Stimulated activated CD8-positive, alpha-beta memory T cell treated with anti-CD3 and anti-CD28 coated beads, Interleukin-7, amount 100 ng/mL, for 48 hours (primary cell): Measurements from ENCODE around the gene FMNL2.

Experiments
- DNase-seq, 2 donors: peaks; one replicate each; pipeline ENCODE4 v3.0.0-alpha.2; 2020; ENCODE audit warnings: low read depth in 1 of 2; ENCODE audit errors: extremely low read depth in 1 of 2

FMNL2 gene

DNA sequence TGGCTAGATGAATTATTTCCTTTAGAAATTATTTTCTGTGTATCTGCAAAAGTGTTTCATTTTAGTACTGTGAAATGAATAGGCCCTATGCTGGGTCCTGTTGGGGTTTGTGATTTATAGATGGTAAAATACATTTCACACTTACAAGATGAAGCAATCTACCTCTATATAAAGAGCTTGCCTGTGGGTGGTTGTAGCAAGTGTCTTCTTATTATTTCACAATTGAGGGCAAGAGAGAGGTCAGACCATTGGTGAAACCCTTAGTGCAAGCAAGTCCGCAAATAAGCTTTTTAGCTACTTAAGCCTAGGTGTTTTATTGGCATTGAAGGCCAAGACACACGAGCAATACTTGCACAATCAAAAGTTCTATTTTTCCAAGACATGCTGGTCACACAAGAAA lies 153.1 kb downstream of the FMNL2 start:
- no peak for DNase-seq

DNA sequence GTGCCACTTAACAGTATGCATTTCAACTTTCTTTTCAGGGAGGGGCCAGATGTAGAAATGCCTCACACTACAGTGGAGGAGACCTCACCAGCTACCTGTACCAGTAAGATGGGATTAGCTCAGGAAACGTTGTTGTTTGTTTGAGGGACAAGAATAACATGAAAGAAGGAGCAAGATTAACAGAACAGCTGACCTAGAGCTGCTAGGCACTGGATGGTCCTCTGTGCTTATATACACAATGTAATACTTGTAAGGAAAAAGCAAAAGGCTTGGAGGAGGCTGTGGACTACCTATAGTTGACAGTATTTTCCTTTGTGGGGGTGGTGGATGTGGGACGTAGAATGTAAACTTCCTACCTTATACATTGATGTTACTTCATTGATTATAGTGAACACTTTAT lies 154.4 kb downstream of the FMNL2 start:
- DNase-seq: no peak

DNA sequence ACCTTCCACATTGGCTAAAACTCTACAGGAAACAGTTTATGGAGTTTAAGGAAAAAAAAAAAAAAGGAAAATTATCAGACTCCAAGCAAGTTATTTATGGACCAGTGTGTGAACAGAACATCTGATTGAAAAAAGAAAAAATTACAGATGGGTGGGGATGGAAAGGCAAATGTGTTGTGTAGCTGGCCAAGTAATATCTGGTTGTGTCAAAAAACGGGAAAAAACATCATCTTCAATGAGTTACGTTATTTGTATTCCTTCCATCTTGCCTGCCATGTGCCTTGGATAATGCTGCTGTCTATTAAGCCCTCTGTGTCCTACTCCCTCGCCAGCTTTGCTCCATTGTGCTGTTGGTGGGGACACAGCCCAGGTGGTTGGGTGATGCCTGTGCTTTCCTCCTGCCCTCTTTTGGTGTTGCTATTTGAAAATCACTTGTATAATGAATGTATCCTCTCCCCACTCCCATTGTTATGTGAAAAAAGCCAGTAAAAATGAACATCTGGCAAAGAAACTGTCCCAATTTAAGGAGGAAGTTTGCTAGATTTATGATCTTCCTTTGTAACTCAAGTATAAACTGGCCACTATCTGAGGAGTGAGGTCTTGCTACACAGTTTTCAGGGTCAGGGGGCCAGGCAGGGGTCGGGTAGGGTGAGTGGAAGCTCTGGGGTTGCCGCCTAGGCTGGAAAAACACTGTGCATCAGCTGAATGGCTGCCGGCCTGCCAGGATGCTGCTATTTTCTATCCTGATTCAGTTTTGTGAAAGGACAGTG lies 155.9 kb downstream of the FMNL2 start:
- DNase-seq: no peak

DNA sequence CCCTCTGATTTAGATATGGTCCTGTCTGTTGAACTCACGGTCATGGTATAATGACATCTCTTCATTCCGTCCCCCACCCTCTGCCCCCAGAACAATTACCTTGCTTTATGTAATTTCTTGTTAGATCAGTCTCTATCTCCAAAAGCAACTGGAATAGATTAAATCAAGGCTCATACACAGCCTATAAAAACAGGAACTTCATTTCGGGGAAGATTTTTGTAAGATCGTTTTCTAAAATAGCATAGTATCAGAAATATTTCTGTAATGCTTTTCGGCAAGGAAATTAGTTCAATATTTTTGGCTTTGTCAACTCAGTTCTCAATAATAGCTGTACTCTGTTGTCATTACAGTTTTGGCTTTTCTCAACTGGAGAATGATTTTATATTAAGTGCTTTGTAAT lies 157.2 kb downstream of the FMNL2 start:
- DNase-seq: no peak

DNA sequence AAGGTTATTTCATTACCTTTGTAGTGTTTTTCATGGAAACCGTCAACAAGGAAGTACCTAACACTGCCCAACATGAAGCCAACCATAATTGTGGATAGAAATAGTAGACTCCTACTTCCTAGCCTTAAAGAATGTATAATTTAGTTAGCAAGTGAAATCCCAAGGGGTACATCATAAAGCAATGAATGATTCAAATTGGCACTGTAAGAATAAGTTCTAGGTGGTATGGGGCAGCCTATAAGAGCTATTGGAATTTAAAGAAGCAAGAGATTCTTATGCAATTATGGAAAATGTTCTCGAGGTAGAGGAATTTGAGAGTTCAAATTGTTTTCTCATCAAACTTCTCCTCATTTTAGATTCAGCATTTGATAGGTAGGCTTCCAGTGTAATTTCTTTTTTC lies 157.9 kb downstream of the FMNL2 start:
- no peak for DNase-seq

DNA sequence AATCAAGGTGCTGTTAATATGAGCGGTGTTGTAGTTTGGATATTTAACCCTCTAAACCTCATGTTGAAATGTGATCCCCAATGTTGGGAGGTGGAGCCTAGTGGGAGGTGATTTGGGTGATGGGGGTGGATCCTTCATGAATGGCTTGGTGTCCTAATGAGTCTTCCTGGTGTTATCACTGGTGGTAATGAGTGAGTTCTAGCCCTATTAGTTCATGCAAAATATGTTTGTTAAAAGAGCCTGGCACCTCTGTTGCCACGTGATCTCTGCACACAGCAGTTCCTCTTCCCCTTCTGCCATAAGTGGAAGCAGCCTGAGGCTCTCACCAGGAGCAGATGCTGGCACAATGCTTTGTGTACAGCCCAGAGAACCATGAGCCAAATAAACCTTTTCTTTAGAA lies 158.4 kb downstream of the FMNL2 start:
- DNase-seq: no peak

DNA sequence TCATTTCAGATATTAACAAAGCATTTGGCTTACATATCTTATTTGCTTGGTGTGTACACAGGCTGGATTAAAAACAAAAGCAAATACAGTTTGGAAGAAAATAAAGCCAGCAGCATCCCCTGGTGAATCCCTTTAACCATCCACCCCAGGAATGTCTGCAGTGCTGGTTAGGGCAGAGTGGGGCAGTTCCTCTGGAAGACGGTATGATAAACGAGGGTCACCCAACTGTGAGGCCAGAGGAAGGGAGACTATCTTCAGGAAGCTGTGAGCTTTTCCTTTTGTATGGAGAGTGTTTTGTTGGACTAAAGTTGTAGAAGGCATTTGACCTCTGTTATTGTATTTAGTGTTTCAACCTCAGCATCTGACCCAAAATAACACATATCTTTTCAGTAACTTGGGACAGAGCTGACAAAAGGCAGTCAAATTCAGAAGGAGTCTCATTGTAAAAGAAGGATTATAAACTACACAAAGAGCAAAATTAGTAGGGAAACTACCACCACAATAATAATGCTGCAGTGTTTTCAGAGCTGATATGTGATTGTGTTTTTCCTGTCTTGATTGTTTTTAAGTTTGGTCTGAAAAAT lies 159.1 kb downstream of the FMNL2 start:
- DNase-seq: no peak

DNA sequence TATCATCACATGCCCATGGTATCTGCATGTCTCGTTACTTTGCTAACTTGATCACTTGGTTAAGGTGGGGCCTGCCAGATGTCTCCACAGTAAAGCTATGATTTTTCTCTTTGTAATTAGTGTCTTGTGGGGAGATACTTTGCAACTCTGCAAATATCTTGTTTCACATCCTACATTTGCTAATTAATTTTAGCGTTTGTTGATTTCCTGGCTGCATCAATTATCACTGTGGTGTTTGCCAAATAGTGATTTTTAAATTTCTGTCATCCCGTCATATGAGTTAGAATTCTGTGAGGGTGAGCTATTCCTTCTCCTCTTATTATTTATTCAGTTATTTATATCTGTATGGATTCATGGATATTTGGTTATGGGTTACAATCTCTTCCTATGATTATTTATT lies 161.4 kb downstream of the FMNL2 start:
- DNase-seq: no peak

DNA sequence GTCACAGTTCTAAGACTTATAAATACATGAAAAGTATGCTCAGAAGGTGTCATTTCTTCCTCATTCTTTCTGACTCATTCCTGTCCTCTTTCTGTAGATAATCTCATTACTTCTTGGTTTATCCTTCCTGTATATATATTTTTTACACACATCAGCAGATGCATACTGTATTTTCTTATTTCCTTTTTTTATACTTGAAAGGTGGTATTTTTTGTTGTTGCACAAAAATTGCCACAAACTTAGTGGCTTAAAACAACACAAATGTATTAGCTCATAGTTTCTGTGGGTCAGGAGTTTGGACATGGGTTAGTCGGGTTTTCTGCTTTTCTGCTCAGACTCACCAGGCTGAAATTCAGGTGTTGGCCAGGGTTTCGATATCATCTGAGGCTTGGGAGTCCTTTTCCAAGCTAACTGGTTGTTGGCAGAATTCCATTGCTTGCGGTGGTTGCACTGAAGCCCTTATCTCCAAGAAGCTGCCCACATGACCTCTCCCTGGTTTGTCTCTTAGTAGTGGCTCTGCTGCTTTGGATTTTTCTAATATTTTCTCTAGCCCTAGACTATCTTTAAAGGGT lies 162.6 kb downstream of the FMNL2 start:
- DNase-seq: no peak

DNA sequence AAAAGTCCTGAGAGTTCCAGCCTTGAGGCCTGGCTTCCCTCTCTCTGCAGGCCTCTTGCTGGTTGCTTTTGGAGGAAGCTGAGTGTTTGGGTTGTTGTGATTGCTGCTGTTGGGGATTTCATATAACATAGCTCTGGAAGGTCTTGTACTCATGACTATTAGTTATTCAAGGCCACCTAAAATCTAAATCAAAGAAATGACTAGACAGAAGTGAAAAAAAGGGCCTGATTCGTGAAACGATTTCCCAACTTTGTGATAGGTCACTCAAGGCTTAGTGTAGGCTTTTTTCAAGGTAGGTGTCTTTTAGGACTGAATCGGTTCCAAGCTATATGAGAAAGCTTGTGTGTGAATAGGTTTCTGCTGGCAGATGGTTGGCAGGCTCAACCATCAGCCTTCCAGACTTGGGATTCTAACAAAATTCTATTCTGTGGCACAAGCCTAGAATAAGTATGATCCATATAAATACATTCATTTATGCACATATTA lies 164.4 kb downstream of the FMNL2 start:
- DNase-seq: no peak

DNA sequence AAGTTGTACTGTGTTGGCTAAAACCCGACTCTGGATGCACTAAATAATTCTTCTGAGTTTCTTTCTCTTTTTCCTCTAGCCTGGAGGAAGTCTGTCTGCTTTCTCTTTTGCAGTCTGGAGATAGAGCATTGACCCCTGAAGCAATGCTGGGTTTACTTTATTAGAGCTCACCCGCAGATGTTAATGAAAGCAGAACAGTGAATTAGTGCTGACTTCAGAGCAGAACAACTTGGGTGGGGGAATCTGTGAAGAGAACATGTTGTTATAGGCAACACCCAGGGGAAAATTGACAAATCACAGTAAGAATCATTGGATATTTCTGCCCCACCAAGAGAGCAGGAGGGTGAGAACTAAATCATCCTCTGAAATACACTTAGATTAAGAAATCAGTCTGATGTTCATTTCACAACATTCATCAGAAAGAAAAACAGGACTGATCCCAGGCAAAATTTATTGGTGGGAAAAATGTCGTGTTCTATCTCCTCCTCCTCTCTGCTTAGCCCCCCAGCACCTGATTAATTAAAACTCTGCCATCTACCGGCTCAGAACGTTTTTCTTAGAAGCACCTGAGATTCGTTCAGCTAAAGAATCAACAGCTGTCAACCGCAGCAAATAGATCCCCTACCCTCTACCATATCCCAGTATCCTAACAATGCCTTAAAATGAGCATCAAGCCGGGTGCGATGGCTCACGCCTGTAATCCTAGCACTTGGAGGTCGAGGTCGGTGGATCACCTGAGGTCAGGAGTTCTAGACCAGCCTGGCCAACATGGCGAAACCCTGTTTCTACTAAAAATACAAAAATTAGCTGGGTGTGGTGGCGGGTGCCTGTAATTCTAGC lies 165.1 kb downstream of the FMNL2 start:
- DNase-seq: no peak

DNA sequence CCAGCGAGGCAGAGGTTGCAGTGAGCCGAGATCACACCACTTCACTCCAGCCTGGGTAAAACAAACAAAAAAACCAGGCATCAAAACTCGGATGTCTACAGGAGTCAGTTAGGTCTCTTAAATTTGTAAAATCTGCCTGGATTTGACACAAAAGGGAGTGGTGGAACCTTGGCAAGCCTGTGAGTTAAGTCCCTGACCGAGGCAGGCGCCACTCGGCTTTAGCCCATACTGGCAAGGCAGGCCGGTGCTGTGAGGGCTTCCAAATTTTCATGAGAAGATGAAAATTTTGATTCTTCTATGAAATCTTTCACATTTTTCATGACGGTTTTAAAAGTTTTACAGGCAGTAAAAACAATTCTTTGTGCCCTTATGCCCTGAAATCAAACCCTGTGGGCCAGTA lies 165.8 kb downstream of the FMNL2 start:
- no peak for DNase-seq

DNA sequence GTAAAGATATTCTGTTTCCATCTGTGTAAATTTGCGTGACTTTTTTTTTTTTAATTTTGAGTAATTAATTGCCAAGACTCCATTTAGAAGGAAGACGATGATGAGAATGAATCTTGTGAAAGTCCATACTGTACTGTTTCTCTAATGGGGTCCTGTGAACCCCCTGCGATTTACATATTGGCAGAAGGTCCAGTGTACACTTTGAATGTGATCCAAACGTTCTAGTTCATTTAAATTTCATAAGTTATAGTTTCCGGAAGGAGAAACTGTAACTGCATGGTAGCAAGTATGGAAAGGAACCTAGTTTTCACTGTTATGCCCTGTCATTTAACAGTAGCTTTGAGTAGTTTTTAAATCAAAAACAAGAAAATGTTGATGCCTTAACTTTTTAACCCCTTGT lies 166.7 kb downstream of the FMNL2 start:
- DNase-seq: no peak

DNA sequence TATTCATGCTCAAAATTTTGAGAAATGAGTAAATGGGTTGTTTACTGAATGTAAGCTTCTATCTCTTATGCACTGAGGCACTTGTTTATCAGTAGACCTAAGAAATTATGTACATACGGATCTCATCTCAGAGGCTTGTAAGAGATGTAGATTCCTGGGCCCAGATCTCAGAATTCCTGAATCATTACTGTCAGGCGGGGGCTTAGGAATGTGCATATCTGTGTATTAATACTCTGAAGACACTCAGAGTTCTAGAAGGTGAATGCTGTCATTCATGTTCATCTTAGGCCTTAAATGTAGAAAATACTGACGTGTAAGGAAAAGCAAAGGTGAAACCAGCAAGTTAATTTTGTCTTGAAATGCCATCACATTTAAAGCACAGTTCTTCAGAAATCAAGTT lies 169.6 kb downstream of the FMNL2 start:
- DNase-seq: no peak

DNA sequence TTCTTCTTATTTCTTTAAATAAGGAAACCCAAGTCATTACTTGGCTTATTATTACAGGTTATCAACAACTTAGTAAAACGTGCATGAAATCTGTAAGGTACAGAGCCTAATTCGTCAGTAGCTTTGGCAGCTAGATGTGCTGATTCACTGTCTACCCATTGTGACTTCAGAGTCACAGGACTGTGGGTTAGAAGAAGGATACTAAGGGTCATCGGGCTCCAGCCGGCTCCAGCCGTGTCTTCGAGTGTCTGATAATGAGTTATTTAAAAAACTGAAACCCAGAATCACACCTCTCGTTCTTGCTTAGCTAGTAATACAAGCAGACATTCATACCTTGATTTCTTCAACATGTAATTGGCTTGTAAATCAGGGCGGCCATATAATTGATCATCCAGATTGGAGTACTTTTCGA lies 170.5 kb downstream of the FMNL2 start:
- DNase-seq: no peak

DNA sequence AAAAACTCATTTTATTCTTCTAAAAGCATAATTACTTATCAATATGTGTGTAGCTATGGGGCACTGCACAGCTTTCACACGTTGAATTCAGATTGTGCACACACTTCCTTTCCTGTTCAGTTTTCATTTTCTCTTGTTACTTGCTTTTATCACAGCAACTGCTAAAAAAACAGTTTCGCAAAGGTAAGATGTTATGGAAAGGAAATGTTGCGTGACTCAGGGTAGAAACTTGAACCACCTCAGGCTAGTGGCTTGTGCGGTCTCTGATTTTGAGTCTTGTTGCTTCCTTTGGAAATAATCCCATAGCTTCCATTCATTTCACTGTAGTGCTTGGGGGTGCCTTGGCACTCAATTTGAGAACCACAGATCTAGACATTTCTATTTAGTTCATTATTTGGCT lies 171.9 kb downstream of the FMNL2 start:
- DNase-seq: no peak

DNA sequence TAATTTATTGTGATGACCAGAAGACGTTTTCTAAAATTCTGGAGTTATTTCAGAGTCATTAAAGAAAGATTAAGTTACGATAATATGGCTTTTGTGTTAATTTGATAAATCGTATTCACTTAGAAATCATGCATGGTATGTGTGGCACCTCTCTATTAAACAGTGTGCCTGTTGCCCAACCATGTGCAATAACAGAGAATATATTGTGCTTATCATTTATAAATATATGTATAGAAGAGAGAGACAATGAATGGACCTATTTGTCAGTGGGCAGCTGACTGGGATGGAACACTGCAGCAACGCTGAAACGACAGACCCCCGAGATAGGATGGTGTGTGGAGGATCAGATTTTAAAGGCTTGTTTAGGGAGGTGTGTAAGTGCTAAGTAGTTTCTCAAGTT lies 172.9 kb downstream of the FMNL2 start:
- DNase-seq: no peak

DNA sequence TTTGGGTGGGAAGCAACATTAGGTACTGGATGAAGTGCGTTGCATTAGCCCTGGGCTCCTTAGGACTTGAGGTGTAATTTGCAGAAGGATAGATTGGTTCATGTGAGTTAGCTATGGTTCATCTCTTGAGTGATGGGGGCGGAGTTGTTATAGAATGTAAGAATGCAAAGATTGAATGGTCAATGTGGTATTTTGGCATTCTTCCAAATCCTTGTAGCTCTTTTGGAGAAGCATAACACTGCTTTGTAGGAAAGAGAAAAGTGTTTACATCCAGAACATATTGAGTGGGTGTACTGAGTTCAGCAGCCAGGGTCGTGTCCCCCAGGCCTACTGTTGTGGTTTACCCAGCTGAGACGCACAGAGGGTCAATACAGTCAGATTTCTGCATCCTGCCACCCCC lies 173.5 kb downstream of the FMNL2 start:
- DNase-seq: no peak

DNA sequence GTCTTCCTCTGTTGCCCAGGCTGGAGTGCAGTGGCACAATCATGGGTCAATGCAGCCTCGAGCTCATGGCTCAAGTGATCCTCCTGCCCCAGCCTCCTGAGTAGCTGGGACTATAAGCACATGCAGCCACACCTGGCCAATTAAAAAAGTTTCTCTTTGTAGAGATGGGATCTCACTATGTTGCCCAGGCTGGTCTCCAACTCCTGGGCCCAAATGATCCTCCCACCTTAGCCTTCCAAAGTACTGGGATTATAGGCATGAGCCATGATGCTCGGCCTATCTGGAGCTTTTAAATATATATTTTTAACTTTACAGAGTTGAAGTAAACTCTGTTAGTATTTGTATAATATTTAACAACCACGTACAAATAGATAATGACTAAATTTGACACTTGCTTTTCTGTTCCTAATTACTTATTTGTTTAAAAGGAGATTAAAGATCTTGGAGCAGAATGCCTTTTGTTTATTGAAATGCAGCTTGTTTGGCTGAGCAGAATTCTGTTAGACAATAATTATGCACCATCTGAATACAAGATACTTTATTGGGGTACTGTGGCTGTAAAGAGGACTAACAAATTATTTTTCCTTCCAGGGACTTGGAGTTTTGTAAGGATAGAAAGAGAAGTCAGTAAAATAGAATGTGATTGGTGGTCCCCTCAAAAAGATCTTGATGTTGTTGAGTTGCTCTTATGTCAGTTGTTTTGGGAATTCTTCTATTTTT lies 175.0 kb downstream of the FMNL2 start:
- no peak for DNase-seq

DNA sequence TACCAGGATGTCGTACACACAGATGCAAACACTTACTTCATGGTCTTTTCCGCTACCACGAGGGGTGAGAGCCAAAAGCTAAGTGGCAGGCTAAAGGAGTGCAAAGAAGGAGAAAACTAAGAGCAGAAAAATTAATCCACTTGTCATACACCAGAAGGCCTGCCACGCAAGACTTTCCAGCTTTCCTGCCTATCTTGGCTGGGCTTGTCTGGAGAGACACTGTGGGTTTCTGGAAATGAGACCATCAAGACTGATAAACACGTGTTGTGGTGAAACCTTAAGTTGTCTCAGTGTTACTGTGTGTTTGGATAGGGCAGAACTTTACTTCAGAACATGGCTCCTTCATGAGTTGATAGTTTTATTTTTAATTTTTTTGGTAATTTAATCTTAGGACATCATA lies 175.6 kb downstream of the FMNL2 start:
- no peak for DNase-seq

DNA sequence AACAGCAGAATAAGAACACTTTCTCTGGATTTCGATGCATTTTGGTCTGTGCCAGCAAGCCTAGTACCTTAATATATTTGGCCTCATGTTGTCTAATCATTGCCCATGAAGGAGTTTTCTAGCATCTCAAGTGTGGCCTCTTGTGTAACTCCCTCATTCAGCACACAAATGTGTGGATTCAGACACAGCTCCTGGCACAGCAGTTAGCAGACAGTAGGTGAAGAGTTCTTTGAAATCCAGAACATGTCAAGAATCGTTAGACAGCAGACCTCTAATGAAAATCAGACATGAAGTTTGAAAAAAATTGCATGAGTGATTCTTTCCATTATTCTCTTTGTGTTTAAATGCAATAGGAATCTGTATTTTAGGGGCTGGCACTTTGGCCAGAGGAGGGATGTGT lies 177.0 kb downstream of the FMNL2 start:
- DNase-seq: no peak
